B cell (primary cell): ENCODE results near the gene CHCHD6.

Experiments
- CTCF ChIP-seq: fragments of 200-600 bp; IDR thresholded peaks from one replicate; pipeline ENCODE4 v1.8.0; 2022; ENCODE audit warnings: antibody characterized with exemption, mild to moderate bottlenecking
- EZH2 ChIP-seq: IDR thresholded peaks from 2 replicates; pipeline ENCODE4 v1.6.1; 2012; ENCODE audit warnings: borderline replicate concordance, low read depth, mild to moderate bottlenecking, moderate library complexity, low read length; ENCODE audit not compliant: insufficient read depth, poor library complexity, severe bottlenecking

- TF ChIP-seq CTCF (no peak), EZH2 (no peak)
Measured at GRCh38 chr3:126859415-126860246, 155.6 kb downstream of the CHCHD6 start.
